ENCODE measurements around the gene GNAI3.

GRCh38 chr1:109627692-109628399 lies 79.4 kb downstream of the GNAI3 start:
- TF ChIP-seq, protein P1, sequence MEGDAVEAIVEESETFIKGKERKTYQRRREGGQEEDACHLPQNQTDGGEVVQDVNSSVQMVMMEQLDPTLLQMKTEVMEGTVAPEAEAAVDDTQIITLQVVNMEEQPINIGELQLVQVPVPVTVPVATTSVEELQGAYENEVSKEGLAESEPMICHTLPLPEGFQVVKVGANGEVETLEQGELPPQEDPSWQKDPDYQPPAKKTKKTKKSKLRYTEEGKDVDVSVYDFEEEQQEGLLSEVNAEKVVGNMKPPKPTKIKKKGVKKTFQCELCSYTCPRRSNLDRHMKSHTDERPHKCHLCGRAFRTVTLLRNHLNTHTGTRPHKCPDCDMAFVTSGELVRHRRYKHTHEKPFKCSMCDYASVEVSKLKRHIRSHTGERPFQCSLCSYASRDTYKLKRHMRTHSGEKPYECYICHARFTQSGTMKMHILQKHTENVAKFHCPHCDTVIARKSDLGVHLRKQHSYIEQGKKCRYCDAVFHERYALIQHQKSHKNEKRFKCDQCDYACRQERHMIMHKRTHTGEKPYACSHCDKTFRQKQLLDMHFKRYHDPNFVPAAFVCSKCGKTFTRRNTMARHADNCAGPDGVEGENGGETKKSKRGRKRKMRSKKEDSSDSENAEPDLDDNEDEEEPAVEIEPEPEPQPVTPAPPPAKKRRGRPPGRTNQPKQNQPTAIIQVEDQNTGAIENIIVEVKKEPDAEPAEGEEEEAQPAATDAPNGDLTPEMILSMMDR (IDR thresholded peaks at IDR 0.05; ENCODE audit: insufficient read depth, low read length) = no peak
- TF ChIP-seq, protein P2, sequence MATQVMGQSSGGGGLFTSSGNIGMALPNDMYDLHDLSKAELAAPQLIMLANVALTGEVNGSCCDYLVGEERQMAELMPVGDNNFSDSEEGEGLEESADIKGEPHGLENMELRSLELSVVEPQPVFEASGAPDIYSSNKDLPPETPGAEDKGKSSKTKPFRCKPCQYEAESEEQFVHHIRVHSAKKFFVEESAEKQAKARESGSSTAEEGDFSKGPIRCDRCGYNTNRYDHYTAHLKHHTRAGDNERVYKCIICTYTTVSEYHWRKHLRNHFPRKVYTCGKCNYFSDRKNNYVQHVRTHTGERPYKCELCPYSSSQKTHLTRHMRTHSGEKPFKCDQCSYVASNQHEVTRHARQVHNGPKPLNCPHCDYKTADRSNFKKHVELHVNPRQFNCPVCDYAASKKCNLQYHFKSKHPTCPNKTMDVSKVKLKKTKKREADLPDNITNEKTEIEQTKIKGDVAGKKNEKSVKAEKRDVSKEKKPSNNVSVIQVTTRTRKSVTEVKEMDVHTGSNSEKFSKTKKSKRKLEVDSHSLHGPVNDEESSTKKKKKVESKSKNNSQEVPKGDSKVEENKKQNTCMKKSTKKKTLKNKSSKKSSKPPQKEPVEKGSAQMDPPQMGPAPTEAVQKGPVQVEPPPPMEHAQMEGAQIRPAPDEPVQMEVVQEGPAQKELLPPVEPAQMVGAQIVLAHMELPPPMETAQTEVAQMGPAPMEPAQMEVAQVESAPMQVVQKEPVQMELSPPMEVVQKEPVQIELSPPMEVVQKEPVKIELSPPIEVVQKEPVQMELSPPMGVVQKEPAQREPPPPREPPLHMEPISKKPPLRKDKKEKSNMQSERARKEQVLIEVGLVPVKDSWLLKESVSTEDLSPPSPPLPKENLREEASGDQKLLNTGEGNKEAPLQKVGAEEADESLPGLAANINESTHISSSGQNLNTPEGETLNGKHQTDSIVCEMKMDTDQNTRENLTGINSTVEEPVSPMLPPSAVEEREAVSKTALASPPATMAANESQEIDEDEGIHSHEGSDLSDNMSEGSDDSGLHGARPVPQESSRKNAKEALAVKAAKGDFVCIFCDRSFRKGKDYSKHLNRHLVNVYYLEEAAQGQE (IDR thresholded peaks at IDR 0.05; ENCODE audit: insufficient replicate concordance, low read depth) = no peak
- no peak for TF ChIP-seq POLR2AphosphoS5 (IDR thresholded peaks at IDR 0.05; ENCODE audit: low read depth)

Data from HL-60 (cell line).